Stimulated activated CD8-positive, alpha-beta memory T cell treated with anti-CD3 and anti-CD28 coated beads, Interleukin-7, amount 100 ng/mL, for 4 hours (primary cell): ENCODE results near the gene CYP2F1.
"Not testable (repeated sequence)": the region's sequence is repeated elsewhere in the genome, so short reads cannot be mapped to it uniquely, and the experiment has no call there.

Experiments used
- DNase-seq, 2 donors: peaks; one replicate each; pipeline ENCODE4 v3.0.0-alpha.2; 2020; ENCODE audit warnings: low read depth in 2 of 2

CYP2F1 gene

GRCh38 chr19:41114132-41114531, at the start of gene CYP2F1:
Gene CYP2F1 (plus strand): TSS chr19:41114432. CDS start chr19:41116189, 1,757 bp downstream.
- no peak for DNase-seq

DNA sequence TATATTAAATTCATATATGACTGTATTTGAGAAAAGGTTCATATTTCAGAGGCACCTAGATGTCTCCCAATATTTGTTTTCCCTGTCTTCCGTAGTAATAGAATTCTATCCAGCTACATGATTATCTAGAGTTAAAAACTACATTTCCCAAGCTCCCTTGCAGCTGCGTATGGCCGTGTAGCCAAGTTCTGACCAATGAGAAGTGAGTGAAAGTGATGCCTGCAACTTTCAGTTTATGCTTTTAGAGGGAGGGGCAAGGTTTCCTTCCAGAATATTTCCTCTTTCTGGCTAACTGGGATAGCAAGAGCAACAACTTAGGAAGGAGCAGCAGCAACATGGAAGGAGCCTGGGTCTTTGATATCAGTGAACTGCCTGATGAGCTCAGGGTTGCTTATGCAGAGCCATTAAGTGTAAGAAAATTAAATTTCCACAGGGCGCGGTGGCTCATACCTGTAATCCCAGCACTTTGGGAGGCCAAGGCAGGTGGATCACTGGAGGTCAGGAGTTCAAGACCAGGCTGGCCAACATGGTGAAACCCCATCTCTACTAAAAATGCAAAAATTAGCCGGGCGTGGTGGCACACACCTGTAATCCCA, 49.2 kb upstream of the CYP2F1 start:
- DNase-seq, result no peak

- DNase-seq, result no peak
These were observed 37.9 kb upstream of the CYP2F1 start for GRCh38 chr19:41076286-41076685.

DNA sequence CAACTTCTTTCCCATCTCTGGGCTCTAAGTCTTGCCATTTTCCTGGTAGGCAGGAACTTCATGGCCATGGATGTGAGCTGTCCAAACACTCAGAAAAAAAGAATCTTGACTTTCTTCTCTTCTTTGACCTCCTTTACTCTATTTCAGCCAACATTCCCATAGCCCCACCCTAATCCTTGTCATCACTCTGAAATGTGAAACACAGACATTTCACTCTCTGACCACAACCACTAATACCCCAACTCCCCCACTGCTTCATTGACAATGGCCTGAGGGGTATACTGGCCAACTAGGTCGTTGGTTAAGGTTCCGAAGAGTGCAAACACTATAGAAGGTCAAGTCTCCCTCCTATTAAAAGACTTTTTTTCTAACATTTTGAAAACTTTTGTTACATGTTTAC, 30.7 kb upstream of the CYP2F1 start:
- no peak for DNase-seq

DNA sequence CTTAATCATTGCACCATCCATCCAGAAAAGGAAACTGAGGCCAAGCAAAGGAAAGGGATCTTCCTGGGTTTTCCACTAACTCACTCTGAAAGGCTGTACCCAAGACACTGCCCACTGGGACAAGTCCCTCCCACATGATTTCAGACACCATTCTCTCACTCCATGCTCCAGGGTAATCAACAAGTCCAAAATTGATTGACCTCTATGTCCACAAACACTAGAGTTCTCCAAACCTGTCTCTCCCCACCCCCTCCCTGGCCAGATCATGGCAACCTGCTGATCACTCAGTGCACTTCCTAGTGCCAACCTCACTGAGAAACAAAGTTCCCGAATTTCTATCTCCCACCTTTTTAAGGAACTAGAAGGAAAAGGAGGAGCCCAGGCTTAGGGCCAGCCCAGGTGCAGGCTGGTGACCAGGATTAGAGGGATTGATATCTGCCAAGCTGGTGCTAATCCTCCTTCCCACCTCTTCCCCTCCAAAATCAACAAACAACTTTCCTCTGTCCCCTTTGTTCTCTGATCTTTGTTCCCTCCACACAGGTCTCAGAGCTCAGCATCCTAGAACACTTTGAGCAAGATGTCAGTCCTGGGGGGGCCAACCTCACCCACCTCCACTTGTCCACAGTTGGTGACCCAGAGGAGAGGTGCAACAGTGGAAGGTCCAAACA, 28.4 kb upstream of the CYP2F1 start:
- no peak for DNase-seq

- no peak for DNase-seq
These were observed 26.1 kb upstream of the CYP2F1 start, which contains the start of gene CYP2A13 for GRCh38 chr19:41088151-41088550. Gene CYP2A13 (plus strand): TSS chr19:41088451. CDS start chr19:41088472, 21 bp downstream.

- DNase-seq, result no peak
These were observed 24.3 kb upstream of the CYP2F1 start for GRCh38 chr19:41089959-41090358.

DNA sequence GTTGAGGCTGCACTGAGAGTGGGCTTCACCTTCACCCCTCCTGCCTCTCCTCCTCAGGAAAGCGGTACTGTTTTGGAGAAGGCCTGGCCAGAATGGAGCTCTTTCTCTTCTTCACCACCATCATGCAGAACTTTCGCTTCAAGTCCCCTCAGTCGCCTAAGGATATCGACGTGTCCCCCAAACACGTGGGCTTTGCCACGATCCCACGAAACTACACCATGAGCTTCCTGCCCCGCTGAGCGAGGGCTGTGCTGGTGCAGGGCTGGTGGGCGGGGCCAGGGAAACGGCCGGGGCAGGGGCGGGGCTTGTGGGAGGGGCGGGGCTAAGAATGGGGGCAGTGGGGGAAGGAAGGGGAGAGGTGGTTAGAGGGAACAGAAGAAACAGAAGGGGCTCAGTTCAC, 18.5 kb upstream of the CYP2F1 start:
- no peak for DNase-seq

DNA sequence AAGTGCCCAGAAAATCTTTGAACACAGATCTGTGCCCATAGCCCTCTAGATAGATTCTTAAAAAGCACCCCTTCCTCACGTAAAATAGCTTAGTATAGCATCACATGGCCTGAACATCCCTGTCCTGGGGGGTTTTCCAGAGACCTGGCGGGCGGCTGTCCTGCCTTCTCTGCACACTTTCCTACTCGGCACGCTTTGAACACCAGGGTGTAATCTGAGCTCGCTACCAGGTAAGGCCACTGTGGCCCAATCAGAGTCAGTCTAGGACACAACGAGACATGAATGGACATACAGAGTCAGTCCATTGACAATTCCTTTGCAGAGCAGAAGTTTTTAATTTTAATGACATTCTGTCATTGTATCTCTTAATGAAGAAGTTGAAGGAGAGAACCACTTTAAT, 17.9 kb upstream of the CYP2F1 start:
- no peak for DNase-seq

- no peak for DNase-seq
These were observed 16.9 kb upstream of the CYP2F1 start for GRCh38 chr19:41097302-41097701.

GRCh38 chr19:41098762-41099161, 15.5 kb upstream of the CYP2F1 start:
- no peak for DNase-seq

DNA sequence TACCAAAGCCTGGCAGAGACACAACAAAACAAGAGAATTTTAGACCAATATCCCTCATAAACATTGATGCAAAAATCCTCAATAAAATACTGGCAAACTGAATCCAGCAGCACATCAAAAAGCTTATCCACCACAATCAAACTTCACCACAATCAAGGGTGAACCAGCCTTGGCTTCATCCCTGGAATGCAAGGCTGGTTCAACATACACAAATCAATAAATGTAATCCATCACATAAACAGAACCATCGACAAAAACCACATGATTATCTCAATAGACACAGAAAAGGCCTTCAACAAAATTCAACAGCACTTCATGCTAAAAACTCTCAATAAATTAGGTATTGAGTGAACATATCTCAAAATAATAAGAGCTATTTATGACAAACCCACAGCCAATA, 12.0 kb upstream of the CYP2F1 start:
- DNase-seq, result not testable (repeated sequence)

- no peak for DNase-seq
These were observed 8.1 kb upstream of the CYP2F1 start for GRCh38 chr19:41106177-41106576.

DNA sequence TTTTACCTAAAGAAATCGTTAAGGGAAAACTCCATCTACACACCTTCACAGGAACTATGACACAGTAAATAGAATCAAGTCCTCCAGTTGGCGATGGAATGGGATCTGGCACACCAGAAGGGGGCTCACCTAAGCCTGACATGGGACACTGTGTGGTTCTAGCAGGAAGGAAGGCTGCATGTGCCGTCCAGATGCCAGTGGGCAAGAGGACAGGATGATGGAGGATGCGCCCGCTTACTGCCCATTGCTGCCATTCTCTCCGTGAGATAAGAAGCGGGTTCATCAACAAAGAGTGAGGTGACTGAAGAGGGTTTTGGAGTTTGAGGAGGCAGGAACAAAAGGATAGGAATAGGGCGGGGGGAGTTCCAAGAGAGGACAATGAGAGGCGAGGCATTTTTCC, 2.9 kb upstream of the CYP2F1 start:
- no peak for DNase-seq

- no peak for DNase-seq
These were observed 2.4 kb upstream of the CYP2F1 start for GRCh38 chr19:41111750-41112295.

GRCh38 chr19:41112728-41113290, 1.4 kb upstream of the CYP2F1 start:
- DNase-seq, result no peak

DNA sequence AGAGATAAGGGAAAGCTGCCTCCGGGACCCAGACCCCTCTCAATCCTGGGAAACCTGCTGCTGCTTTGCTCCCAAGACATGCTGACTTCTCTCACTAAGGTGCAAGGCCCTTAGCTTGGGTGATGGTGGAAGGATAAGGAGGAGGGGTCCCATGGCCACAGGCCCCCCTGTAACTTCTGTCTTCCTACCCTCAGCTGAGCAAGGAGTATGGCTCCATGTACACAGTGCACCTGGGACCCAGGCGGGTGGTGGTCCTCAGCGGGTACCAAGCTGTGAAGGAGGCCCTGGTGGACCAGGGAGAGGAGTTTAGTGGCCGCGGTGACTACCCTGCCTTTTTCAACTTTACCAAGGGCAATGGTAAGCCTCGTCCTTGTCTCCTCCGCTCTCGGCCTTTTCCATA, 2.0 kb downstream of the CYP2F1 start:
- no peak for DNase-seq

- peak; percentile 43 to 52 for DNase-seq
These were observed 7.0 kb downstream of the CYP2F1 start for GRCh38 chr19:41120929-41121911.

DNA sequence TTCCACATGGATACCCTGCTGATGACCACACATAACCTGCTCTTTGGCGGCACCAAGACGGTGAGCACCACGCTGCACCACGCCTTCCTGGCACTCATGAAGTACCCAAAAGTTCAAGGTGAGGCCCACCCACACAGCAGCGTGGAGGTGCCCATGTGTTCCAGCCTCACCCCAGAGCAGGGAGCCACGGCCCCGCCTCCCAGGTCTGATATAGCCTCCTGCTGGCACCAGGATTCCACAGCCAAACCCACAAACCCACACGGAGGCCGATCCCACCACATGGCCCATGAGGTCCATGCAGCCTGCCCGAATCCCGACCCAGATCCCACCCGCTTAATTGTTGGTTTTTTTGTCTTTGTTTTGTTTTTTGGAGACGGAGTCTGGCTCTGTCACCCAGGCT, 8.6 kb downstream of the CYP2F1 start:
- not testable (repeated sequence) for DNase-seq

DNA sequence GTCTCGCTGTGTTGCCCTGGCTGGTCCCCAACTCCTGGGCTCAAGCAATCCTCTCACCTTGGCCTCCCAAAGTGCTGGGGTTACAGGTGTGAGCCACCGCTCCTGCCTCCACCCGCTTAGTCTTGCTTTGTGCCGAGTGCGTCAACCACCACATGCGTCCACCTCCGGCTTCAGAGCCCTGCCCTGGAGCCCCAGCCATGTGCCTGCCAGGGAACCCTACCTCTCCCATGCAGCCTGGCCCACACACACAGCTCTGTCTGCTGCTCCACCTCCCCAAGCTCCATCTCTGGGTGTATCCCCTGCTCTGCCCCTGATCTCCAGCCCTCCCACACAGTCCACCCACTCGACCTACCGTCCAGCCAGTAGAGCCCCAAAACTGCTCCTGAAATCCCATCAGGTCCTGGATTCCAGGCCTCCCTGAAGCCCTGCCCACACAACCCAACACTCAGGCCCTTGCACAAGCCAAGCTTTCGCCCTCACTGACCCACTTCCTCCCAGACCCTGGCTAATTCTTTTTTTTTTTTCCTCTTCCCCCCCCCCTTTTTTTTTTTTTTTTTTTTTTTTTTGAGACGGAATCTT, 9.6 kb downstream of the CYP2F1 start:
- DNase-seq, result no peak

DNA sequence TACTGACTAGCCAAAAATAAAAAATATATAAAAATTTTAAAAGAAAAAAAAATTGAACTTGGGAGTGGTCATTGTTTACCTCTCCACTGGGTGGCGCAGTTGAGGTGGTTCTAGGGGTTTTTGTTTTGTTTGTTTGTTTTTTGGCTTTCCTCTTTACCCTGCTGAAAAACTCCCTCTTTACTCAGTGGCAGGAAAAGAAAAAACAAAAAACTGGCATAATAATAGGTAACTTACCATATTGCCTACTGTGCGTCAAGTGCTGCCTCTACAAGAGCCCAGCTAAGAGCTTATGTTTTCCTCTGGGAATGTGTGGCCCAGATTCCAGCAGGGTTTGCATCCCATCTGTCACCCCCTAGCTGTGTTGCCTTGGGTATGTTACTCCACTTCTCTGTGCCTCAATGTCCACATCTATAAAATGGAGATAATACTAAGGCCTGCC, 12.6 kb downstream of the CYP2F1 start:
- peak in 1 of 2 donors; percentile 7 for DNase-seq
